ENCODE measurements around the gene RFNG. TPM values are rescaled to one million over a fixed set of nuclear protein-coding genes. Genes with fewer than 3 reads are reported as not detected.

RFNG gene
- total RNA-seq, 1 experiment from 2014 or later, result 43.0 TPM

DNA sequence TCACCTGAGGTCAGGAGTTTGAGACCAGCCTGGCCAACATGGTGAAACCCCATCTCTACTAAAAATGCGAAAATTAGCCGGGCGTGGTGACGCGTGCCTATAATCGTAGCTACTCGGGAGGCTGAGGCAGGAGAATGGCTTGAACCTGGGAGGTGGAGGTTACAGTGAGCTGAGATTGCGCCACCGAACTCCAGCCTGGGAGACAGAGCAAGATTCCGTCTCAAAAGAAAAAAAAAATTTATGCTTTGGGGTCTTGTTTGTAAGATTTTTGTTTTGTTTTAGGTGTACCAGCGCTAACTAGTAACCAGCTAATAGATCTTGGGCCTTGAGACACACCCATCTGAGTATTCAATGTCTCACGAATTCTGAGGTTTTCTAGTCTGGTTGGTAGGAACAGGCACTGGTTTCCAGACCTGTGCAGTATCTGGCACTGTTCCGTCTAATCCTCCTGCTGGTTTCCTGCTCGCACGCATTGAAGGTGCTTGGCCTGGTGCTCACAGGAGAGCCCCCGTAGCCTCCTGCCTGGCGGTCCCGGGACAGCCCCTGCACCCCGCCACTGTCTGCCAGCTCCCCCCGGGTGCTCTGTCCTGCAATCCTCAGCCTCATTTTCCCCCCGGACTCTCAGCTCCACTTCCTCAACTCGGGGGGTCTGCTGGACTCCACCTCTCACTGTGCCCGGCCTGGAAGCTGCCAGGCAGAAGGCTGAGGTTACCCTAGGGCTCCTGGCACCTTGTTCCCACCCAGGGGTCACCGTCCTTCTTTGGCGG is 24.6 kb upstream of the RFNG start:
- peaks cover 6% of the 10 kb centered on the region for H3K36me3 ChIP-seq (replicated peaks; ENCODE audit: control insufficient read depth, insufficient read depth, low read length)
- no peak for DNase-seq
- no peaks in the 10 kb centered on the region for H3K27me3 ChIP-seq (ENCODE audit: control insufficient read depth, insufficient read depth, low read length)
- no peak overlapping the region for H3K4me3 ChIP-seq (ENCODE audit: insufficient read depth, low read depth, low read length)

DNA sequence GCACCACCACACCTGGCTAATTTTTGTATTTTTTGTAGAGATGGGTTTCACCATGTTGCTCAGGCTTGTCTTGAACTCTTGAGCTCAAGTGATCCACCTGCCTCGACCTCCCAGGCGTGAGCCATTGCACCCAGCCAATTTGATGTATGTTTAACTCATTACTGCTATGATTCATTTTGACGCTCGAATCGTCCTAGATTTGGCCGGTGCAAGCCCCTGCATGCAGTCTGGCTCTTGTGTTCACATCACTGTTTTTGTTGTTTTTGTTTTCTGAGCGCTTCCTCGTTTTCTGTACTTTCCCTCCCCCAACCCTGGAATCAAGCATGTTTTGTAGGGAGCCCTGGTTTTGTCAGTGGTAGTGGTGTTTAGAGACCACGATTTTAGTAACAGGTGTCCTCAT is 21.8 kb upstream of the RFNG start:
- no peaks in the 10 kb centered on the region for H3K36me3 ChIP-seq (replicated peaks; ENCODE audit: control insufficient read depth, insufficient read depth, low read length)
- no peak overlapping the region for H3K4me3 ChIP-seq (ENCODE audit: insufficient read depth, low read depth, low read length)
- no peaks in the 10 kb centered on the region for H3K27me3 ChIP-seq (ENCODE audit: control insufficient read depth, insufficient read depth, low read length)
- DNase-seq, result no peak

DNA sequence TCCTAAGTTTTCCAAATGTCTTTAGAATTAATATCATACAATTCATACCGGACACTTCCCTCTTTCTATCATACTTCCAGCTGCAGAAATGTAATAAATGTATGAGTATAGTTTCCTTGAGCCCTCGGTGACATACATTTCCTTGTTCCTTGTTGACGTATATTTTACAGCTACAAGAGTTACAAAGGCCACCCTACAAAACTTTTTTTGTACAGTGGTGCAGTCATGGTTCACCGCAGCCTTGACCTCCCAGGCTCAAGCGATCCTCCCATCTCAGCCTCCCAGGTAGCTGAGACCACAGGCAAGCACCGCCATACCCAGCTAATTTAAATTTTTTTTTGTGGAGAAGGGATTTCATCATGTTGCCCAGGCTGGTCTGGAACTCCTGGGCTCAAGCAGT is 21.2 kb upstream of the RFNG start:
- no peak for DNase-seq
- Histone ChIP-seq H3K36me3 (replicated peaks; ENCODE audit: control insufficient read depth, insufficient read depth, low read length) (no peaks in the 10 kb centered on the region), H3K27me3 (ENCODE audit: control insufficient read depth, insufficient read depth, low read length) (no peaks in the 10 kb centered on the region), H3K4me3 (ENCODE audit: insufficient read depth, low read depth, low read length) (no peak overlapping the region)

DNA sequence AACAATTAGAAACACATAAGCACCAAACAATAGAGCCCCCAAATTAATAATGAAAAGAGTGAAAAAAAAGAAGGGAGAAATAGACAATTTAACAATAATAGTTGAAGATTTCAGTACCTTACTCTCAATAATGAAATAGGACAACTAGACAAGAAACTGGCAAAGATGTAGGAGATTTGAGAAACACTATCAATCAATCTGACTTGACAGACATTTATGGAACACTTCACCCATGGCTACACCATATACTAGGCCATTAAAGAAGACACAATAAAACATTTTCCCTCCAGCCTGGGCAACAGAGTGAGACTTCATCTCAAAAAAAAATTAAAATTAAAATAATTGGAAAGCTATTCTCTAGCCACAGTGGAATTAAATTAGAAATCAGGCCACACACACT is 19.0 kb upstream of the RFNG start:
- H3K36me3 ChIP-seq (replicated peaks; ENCODE audit: control insufficient read depth, insufficient read depth, low read length), result no peaks in the 10 kb centered on the region
- no peak for DNase-seq
- H3K4me3 ChIP-seq (ENCODE audit: insufficient read depth, low read depth, low read length), result no peak overlapping the region
- H3K27me3 ChIP-seq (ENCODE audit: control insufficient read depth, insufficient read depth, low read length), result no peaks in the 10 kb centered on the region

DNA sequence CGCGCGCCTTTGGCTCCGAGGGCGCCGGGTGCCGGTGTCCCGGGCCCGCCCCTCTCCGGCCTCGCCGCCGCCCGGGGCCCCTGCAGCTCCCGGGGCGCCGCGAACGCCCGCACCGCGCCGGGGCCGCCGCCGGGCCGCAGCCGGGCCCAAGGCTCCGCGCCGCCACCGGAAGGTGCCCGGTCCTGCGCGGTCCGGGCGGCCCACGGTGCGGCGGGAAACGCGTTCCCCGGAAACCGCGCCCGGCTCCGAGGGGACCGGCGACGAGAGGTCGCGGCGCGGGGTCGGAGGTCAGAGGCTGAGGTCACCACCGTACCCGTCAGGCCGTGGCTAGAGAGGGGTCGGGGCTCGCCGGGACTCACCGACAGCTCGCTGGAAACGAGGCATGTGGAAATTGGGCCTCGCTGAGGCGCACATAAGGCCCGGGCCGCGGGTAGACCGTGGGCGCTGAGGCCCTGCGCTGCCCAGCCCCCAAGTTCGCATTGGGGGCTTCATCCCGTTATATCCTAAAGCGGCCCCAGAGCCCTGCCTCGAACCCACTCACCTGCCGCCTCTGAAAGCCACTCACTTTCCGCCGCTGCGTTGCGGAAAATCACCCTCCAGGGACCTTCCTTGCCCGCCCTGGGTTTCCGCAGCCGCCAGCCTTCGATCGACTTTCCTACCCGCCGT is 14.2 kb upstream of the RFNG start, which contains the start of gene DUS1L:
TSS of gene DUS1L (minus strand) at position 167 of the 666 bp plus-strand sequence. CDS start 745 bp downstream, outside the sequence.
- DNase-seq, result peak; percentile 98
- Histone ChIP-seq H3K4me3 (ENCODE audit: insufficient read depth, low read depth, low read length) (peak within 1 kb of the TSS; percentile 81), H3K27me3 (ENCODE audit: control insufficient read depth, insufficient read depth, low read length) (no peaks in the 10 kb centered on the region), H3K36me3 (replicated peaks; ENCODE audit: control insufficient read depth, insufficient read depth, low read length) (peaks cover 5% of the 10 kb centered on the region)

DNA sequence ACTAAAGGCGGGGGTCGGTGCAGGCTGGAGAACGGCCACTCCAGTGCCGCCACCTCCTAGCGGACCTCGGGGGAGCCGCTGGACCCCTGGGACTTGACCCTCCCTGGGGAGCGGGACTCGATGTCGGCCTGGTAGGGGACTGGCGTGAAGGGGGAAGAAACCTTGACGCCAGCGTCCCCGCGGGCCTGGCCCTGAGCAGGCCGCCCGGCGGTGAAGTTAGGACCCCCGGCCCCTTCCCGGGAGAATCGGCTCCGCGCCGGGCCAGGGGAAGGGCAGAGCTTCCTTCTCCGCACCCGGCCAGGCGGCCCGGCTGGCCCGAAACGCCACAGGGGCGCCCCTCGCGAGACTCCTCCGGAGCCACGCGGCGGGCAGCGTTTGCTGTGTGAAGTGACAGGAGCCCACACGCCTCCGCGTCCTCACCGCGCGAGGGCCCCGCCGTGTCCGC is 13.6 kb upstream of the RFNG start:
- Histone ChIP-seq H3K4me3 (ENCODE audit: insufficient read depth, low read depth, low read length) (peak overlapping the region; percentile 81), H3K36me3 (replicated peaks; ENCODE audit: control insufficient read depth, insufficient read depth, low read length) (peaks cover 6% of the 10 kb centered on the region), H3K27me3 (ENCODE audit: control insufficient read depth, insufficient read depth, low read length) (no peaks in the 10 kb centered on the region)
- peak; percentile 90 for DNase-seq

DNA sequence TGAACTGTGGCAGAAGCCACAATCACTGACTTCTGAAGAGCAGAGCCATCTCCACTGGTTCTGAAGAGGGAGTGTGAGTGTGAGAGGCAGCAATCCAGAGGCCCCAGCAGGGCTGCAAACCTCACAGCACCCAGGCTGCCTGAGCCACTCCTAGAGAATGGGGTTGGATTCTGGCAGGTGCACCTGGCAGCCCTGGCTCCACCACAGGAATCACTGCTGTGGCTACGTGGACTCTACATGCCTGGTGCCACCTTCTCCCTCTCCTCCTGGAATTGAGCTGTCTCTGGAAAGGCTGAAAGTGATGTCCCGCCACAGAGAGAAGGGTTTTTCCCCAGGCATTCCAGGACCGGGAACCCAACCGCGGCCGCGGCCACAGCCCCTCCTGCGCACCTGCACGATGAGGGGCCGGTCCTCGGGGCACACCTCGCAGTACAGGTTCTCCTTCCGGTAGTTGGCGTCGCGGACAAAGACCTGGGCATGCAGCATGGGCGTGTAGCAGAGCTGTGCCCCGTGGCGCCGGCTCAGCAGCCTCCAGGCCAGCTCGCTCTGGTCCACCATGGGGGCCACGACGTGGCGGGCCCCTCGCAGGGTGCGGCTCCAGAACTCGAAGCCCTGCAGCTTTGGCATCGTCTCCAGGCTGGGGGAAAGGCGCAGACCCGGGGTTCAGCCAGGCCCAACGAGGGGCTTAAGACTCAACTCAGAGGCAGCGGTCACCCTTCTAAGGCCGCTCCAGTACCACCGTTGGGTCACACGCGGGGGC is 13.0 kb upstream of the RFNG start:
- H3K36me3 ChIP-seq (replicated peaks; ENCODE audit: control insufficient read depth, insufficient read depth, low read length), result peaks cover 8% of the 10 kb centered on the region
- no peaks in the 10 kb centered on the region for H3K27me3 ChIP-seq (ENCODE audit: control insufficient read depth, insufficient read depth, low read length)
- no peak for DNase-seq
- H3K4me3 ChIP-seq (ENCODE audit: insufficient read depth, low read depth, low read length), result peak overlapping the region; percentile 81

DNA sequence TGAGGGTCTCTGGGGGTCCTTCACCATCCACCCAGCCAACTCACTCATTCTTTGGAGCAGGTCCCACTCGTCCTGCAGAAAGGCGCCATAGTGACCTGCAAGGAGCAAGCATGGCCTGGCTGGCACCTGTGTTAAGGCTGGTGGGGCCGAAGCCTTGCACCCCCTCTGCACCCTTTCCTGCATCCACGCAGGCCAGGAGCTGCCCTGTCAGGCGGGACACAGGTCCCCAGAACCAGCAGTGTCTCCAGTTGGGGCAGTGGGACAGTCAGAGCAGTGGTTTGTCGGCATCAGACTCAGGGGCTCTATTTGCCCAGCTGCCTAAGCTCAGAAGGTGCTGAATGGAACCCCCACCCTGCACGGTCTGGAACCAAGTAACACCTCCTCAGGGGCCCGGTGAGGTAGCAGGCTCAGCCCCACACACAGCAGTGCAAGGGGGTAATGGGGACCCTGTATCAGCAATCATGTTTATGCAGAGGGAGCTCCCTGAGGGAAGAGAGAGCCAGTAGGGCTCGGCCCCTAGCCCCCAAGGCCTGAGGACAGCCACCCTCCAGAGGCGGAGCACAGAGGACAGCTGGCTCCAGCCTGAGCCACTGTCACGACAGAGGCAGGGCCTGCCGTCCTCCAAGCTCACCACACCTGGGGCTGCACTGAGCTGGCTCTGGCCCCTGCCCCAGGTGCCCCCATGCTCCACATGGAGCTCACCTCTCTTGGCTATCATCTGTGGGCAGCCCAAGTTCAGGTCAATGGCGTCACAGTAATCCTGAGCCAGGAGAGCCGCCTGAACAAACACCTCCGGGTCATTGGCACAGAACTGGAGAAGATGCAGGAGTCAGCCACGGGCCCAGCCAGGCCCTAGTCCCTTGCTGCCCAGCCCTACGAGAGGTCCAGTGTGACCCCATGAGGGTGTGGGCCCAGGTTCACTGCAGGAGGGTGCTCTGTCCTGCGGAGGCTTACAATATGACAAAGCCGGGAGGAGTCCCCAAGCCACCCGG is 12.1 kb upstream of the RFNG start:
- Histone ChIP-seq H3K27me3 (ENCODE audit: control insufficient read depth, insufficient read depth, low read length) (no peaks in the 10 kb centered on the region), H3K4me3 (ENCODE audit: insufficient read depth, low read depth, low read length) (no peak overlapping the region)
- no peak for DNase-seq

DNA sequence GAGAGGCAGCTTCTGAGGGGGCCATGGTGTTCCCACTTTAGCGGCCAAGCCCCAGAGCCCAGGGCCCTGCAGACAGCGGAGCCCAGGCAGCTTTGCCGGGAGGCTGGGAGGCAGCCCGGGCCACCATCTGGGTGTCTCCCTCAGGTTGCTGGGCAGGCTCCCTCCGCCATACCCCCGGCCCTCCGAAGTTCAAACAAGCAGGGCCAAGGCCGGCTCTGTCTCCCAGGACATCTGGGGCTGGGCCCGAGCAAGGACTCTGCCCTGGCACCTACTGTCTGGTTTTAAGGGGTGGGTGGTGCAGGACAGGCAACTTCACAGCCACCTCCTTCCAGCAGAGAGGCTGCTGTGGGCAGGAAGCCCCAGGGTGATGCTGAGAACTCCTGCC is 11.4 kb upstream of the RFNG start:
- Histone ChIP-seq H3K36me3 (replicated peaks; ENCODE audit: control insufficient read depth, insufficient read depth, low read length) (peaks cover 9% of the 10 kb centered on the region), H3K4me3 (ENCODE audit: insufficient read depth, low read depth, low read length) (no peak overlapping the region), H3K27me3 (ENCODE audit: control insufficient read depth, insufficient read depth, low read length) (no peaks in the 10 kb centered on the region)
- DNase-seq, result no peak

More for the DNA sequence above, 12.1 kb upstream of the RFNG start:
- H3K36me3 ChIP-seq (replicated peaks; ENCODE audit: control insufficient read depth, insufficient read depth, low read length), result peaks cover 9% of the 10 kb centered on the region

DNA sequence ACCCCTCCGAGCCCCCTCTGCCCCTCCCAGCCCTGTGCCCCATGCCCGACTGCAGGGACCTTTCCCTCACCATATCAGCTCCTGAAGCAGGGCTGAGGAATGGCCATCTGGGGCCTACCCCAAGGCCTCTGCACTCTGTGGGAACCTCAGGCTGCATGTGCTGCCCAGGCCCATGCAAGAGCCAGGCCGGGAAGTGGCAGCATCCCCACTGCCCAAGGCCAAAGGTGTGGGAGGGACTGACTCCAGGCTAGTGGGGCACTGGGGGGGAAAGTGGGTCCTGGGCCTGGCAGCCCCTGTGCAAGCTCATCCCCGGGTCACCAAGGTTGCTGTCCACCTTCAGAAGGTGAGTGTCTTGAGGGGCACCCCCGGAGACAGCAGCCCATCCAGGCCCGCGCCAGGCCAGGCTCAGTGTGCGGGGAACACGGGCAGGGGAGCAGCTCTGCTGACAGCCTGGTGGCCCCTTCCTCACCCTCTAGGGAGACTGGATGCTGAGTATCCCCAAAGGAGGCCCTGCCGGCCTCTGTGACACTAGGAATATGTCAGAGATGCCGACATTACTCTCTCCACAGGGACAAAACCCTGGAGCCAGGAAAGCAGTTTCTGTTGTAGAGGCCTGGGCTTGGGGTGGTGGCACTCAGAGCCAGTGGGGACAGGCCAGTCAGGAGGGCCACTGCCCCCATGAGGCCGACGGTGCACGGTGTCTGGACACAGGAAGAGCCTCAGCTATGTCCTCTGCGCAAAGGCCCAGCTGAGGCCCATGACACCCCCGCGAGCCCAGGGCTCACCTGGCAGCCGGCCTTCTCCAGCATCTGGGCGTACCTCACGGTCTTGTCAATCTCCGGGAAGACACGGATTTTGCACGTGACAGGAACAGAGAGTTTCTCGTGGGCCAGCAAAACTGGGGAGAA is 10.7 kb upstream of the RFNG start:
- Histone ChIP-seq H3K27me3 (ENCODE audit: control insufficient read depth, insufficient read depth, low read length) (no peaks in the 10 kb centered on the region), H3K36me3 (replicated peaks; ENCODE audit: control insufficient read depth, insufficient read depth, low read length) (peaks cover 9% of the 10 kb centered on the region), H3K4me3 (ENCODE audit: insufficient read depth, low read depth, low read length) (no peak overlapping the region)
- no peak for DNase-seq

DNA sequence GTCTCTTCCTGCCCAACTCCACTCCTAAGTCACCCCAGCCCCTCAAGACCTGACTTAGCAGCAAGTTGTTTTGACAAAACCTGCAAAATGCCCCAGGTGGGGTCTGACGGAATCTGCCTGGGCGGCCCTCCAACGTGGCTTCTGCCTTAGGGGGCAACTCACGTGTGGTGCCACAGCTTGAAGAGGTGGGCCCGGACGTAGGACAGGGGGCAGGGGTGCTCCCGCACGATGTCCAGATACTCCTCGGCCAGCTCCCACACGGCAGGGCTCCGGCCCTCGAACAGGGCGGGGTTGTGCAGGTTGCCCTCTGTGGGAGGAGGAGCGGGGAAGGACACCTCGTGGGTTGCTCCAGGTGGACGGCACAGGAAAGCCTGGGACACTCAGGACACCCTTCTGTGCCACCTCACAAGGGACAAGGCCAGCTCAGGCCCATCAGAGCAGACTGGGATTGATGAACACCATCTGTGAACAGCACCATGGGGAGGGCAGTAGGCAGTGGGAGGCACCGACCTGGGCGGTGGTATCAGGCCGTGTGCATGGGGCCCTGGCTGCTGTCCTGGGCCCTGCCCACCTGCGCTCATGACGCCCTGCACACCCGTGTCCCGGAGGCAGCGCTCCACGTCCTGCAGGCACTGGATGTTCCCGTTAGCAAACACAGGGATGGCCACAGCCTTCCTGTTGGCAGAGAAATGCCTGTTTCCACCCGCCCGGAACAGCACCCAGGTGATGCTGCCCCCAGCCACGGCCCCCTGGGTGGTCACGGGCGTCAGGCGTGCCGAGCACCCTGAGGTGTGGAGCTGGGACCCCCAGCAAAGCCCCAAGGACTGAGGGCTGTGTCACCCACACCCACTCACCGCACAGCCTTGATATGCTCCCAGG is 9.7 kb upstream of the RFNG start:
- peaks cover 12% of the 10 kb centered on the region for H3K36me3 ChIP-seq (replicated peaks; ENCODE audit: control insufficient read depth, insufficient read depth, low read length)
- no peak for DNase-seq
- H3K27me3 ChIP-seq (ENCODE audit: control insufficient read depth, insufficient read depth, low read length), result no peaks in the 10 kb centered on the region
- no peak overlapping the region for H3K4me3 ChIP-seq (ENCODE audit: insufficient read depth, low read depth, low read length)

DNA sequence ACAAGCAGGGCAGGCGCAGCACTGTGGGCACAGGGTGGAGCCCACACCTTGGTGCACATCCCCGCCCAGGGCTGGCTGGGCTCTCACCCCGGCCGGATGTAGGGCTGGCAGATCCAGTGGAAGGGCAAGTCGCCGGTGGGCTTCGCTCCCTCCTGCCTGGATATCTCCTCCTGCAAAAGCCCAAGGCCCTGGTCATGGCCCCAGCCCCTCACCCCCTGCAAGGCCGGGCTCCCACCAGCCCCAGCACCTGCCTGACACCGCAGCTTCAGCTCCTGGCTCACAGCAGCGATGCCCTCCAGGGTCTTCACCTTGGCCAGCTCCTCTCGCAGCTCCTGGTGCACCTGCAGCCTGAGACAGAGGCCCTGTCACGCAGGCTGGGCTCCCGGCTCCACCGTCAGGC is 9.0 kb upstream of the RFNG start:
- Histone ChIP-seq H3K4me3 (ENCODE audit: insufficient read depth, low read depth, low read length) (no peak overlapping the region), H3K27me3 (ENCODE audit: control insufficient read depth, insufficient read depth, low read length) (no peaks in the 10 kb centered on the region)

More for the DNA sequence above, 9.0 kb upstream of the RFNG start:
- peaks cover 16% of the 10 kb centered on the region for H3K36me3 ChIP-seq (replicated peaks; ENCODE audit: control insufficient read depth, insufficient read depth, low read length)
- no peak for DNase-seq

All from H7 (cell line).